Neuron (in vitro differentiated cells): ENCODE results near the gene TEX2.

Experiments
- H2AFZ ChIP-seq: one replicate; pipeline ENCODE4 v1.6.1; 2013; ENCODE audit warnings: low read depth, mild to moderate bottlenecking, inconsistent platforms, low read length, moderate library complexity
- H3K27me3 ChIP-seq: one replicate; pipeline ENCODE4 v1.6.1; 2013; ENCODE audit warnings: low read length; ENCODE audit not compliant: insufficient read depth
- H3K36me3 ChIP-seq: one replicate; pipeline ENCODE4 v1.6.1; 2013; ENCODE audit warnings: low read length; ENCODE audit not compliant: insufficient read depth
- H3K4me1 ChIP-seq: one replicate; pipeline ENCODE4 v1.6.1; 2013; ENCODE audit warnings: low read length; ENCODE audit not compliant: insufficient read depth
- H3K4me3 ChIP-seq: 2 replicates; pipeline ENCODE4 v1.5.1; 2013; ENCODE audit warnings: mild to moderate bottlenecking, low read length, moderate library complexity
- H3K9me3 ChIP-seq: one replicate; pipeline ENCODE4 v1.6.1; 2013; ENCODE audit warnings: low read length

The TEX2 gene

DNA sequence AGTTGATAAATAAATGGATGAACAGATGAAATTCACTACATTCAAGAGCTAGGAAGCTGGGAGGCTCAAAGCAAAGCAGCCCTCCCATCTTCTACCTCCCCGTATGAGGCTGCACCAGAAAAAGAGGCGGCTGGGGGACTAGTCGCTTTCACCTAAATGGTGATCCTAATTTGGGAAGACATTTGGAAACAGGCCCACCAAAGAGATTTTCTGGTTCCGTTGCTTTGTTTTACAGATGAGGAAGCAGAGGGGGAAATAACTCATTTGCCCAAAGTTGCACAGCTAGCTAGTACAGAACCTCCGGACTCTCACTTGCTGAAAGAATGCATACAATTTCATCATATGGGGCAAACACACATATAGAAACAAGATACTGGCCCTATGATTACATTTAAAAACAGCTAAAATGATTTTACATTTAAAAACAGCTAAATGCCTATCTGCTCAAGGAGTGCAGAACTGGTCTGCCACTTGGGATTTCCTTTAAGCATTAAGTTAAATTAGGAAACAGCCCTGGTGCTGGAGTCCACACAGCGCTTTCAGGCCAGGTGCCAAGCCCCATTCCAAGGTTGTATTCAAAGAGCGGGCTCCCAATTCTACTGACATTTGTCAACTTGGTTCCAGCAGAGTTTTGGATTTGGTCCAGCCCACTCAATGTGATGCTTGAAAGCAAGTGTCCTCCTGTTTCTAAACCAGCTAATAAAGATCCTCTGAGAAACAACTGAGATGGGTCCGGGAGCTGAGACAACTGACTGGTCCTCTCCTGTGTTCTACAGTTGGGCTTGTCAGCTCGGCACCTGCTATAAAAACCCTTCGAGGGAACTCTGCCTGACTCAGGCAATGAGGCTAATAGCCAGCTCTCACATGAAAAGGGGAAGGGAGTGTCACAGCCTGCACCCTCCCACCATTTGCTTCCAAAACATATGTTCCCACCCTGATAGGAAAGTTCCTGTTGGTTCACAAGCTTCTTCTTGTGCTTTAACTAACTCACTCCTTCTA, 144.8 kb downstream of the TEX2 start:
- no peaks in the 10 kb centered on the region for H3K27me3 ChIP-seq
- no peak overlapping the region for H3K4me3 ChIP-seq
- H3K4me1 ChIP-seq = peaks cover 16% of the 10 kb centered on the region
- H2AFZ ChIP-seq = no peak overlapping the region
- no peaks in the 10 kb centered on the region for H3K9me3 ChIP-seq
- H3K36me3 ChIP-seq = no peaks in the 10 kb centered on the region

DNA sequence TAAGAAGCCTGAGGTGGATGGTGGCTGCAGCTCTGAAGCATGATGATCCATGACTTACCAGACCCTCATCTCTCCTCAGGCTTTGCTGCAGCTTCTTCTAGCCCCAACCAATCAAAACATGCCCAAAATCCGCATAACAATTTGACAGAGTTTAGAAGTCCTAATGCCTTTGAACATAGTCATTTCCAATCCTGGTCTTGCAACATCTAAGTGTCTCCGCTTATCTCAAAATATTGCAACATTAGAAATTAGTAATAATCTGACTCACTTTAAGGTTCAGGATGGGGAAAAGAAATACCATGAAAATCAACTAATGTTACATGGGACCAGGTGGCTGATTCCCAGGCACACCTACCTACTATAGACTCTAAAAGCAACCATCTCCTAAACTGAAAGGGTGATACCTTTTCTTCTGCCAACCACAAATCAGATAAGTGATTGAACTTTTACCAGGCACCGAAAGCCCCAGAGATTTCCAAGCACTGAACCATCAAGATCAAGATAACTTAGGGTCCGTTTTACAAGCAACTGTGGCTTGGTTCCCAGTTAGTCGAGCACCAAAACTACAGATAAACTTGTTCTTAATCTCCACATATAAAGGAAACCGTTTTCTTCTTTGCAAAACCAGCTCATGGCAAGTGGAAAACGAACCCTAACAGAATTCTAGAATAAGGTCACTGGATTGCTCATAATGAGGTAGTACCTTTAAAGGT, 147.1 kb downstream of the TEX2 start:
- no peak overlapping the region for H2AFZ ChIP-seq
- H3K36me3 ChIP-seq = no peaks in the 10 kb centered on the region
- no peaks in the 10 kb centered on the region for H3K9me3 ChIP-seq
- no peak overlapping the region for H3K4me3 ChIP-seq
- no peaks in the 10 kb centered on the region for H3K27me3 ChIP-seq
- H3K4me1 ChIP-seq = peaks cover 13% of the 10 kb centered on the region

DNA sequence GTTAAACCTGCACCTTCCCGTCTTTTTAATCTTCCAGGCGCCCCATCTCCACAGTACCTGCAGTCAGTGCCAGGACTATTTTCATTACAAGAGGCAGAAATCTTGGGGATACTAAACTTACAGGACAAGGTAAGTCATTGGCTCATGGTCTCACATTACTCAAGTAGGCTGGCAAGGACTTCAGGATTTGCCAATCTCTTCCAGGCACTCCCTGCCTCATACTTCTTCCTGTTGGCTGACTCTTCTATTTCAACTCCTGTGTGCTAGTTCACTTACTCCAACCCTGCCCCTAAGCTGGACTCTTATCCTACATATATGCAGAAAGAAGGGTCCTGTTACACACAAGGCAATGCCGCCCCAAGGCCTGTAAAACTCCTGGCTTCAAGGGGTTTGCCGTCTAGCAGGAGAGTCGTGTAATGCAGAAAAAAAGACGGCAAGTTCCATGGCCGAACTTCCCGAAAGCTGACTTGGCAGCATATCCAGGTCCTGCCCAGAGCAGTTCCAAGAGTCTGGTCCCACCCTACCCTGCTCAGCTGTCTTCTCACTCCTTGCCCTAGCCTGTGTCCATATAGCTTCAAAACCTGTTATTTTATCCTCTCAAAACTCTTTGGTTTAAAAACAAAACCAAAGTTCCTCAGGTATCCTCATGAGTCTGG, 147.9 kb downstream of the TEX2 start:
- Histone ChIP-seq H3K36me3 (no peaks in the 10 kb centered on the region), H3K4me3 (no peak overlapping the region), H3K27me3 (no peaks in the 10 kb centered on the region), H2AFZ (no peak overlapping the region), H3K4me1 (peaks cover 13% of the 10 kb centered on the region), H3K9me3 (no peaks in the 10 kb centered on the region)

DNA sequence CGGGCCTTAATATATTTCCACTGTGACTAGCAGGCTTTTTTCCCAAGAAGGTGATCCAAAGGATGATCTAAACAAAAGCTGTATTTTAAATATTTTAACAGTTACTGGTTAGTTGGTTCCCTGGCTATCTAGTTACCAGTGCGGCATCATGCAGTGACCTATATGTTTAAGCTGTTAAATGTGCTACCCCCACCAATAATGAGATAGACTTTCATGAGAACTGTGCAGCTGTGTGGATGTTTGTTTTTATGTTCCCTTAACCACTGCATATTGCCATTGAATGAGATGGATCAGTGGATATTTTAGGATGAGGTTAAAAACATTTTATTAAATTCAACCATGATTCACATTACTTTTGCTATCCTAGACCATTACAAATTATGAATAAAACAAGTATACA, 150.1 kb downstream of the TEX2 start:
- Histone ChIP-seq H3K9me3 (no peaks in the 10 kb centered on the region), H3K4me1 (peaks cover 11% of the 10 kb centered on the region), H2AFZ (no peak overlapping the region), H3K27me3 (no peaks in the 10 kb centered on the region), H3K36me3 (no peaks in the 10 kb centered on the region), H3K4me3 (no peak overlapping the region)

DNA sequence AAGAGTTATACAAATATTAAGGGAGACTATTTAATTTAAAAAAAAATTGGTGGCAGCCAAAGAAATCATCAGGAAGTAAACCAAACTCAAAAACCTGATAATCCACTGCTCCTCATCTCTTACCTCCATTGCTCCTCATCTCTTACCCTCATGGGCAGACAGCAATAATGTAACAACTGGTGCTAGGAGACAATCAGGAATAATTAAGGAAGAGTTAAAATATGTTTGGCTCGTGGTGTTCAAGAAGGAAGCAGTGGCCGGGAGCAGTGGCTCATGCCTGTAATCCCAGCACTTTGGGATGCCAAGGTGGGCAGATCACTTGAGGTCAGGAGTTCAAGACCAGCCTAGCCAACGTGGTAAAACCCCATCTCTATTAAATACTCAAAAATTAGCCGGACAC, 151.2 kb downstream of the TEX2 start:
- Histone ChIP-seq H3K4me1 (peaks cover 11% of the 10 kb centered on the region), H2AFZ (no peak overlapping the region), H3K27me3 (no peaks in the 10 kb centered on the region), H3K4me3 (no peak overlapping the region), H3K9me3 (no peaks in the 10 kb centered on the region), H3K36me3 (no peaks in the 10 kb centered on the region)

DNA sequence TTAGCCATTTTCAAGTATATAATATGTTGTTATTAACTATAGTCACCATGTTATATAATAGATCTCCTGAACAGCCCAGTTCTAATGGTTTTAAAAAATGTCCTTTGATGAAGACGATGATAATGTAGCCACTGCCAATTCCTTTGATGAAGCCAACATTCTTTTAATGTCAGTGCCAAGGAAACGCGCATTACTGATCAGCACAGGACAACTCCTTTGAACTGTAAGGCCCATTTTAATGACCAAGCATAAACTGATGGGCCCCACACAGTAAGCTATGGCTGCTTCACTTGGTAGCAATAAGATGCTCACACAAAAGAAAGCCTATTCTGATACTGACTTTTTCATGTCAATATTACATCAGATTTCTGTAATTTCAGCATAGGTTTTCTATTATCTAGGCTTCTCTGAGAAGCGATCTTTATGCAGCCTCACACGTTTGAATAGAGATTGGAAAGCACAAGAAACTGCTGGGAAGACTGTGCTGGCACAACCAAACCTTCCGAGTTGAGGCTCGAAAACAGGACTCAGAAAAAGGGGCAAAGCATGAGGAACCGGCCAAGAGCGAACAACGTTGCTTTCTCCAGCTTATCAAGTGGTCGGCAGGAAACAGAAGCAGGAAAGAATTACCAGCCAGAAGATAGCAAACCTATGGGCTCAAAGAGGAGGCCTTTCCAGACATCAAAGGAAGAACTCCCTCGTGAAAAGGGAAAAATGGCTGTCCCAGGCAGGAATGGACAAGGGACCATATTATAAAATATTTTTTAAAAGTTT, 152.5 kb downstream of the TEX2 start:
- peaks cover 11% of the 10 kb centered on the region for H3K4me1 ChIP-seq
- no peaks in the 10 kb centered on the region for H3K9me3 ChIP-seq
- H3K36me3 ChIP-seq = no peaks in the 10 kb centered on the region
- no peak overlapping the region for H2AFZ ChIP-seq
- no peaks in the 10 kb centered on the region for H3K27me3 ChIP-seq
- H3K4me3 ChIP-seq = no peak overlapping the region

DNA sequence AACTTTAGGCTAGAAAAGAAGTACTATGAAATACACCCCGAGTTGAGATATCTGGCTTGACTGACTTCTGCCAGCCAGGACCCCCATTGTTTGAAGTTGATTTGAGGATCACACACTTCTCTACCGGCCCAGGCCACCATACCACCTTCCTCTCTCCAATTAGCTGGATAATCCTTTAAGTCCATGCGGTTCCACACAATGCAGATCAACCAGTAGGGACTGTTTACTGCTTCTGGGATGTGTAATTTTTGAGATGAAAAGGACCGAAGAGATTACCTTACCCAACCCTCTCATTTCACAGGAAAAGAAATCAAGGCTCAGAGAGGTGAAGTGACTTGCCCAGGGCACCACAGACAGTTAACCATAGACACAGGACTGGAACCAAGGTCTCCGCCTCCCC, 153.7 kb downstream of the TEX2 start:
- H3K27me3 ChIP-seq = no peaks in the 10 kb centered on the region
- no peaks in the 10 kb centered on the region for H3K9me3 ChIP-seq
- no peak overlapping the region for H3K4me3 ChIP-seq
- H3K36me3 ChIP-seq = no peaks in the 10 kb centered on the region
- H2AFZ ChIP-seq = no peak overlapping the region
- peaks cover 11% of the 10 kb centered on the region for H3K4me1 ChIP-seq

DNA sequence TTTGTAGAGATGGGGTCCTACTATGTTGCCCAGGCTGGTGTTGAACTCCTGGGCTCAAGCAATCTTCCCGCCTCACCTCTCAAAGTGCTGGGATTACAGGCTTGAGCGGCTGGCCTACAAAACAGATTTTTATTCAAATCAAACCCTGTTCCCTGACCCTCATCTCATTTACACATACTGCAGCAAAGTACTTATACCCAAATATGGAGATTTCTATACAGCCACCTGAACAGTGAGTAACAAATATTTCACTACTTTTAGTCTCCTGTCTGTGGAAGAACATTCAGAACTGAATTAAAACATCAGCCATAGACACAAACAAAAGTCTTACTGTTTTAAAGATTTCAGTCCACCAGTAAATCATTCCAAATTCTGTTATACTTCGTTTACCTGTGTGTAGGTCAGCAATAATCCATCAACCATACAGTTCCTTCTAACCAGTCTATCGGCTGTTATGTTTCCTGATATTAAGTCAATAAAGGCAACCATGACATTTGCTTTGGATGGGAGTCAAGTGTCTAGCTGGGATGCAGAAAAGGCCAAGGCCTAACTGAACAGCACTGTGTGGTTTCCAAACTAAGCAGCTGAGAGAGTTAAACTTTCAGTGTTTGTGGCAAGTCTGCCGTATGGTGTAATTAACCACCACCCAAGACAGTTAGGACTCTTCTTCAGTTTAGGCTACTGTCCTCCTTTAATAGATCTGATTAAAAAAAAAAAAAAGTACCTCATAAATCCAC, 155.4 kb downstream of the TEX2 start:
- Histone ChIP-seq H3K9me3 (no peaks in the 10 kb centered on the region), H3K36me3 (no peaks in the 10 kb centered on the region), H2AFZ (no peak overlapping the region), H3K4me1 (peaks cover 11% of the 10 kb centered on the region), H3K27me3 (no peaks in the 10 kb centered on the region), H3K4me3 (no peak overlapping the region)

DNA sequence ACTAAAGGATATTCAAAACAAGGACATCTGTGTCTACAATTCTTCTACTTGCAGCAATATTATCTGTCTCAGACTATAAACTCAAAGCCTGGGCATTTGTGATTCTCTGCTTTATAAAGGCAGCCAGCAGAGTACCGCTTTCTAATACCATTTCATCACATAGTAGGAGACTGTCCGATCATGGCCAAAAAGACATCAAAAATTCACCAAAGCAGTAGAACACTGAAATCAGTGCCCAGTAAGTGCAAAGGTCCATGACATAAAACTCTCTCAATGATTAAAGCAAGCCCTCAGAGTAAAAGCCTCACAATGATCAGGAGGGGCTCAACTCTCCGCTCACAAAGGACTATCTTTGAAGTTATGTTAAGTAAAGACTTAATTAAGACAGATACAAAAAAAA, 156.1 kb downstream of the TEX2 start:
- H3K9me3 ChIP-seq = no peaks in the 10 kb centered on the region
- no peaks in the 10 kb centered on the region for H3K36me3 ChIP-seq
- H3K27me3 ChIP-seq = no peaks in the 10 kb centered on the region
- H3K4me1 ChIP-seq = peaks cover 11% of the 10 kb centered on the region
- no peak overlapping the region for H2AFZ ChIP-seq
- no peak overlapping the region for H3K4me3 ChIP-seq

DNA sequence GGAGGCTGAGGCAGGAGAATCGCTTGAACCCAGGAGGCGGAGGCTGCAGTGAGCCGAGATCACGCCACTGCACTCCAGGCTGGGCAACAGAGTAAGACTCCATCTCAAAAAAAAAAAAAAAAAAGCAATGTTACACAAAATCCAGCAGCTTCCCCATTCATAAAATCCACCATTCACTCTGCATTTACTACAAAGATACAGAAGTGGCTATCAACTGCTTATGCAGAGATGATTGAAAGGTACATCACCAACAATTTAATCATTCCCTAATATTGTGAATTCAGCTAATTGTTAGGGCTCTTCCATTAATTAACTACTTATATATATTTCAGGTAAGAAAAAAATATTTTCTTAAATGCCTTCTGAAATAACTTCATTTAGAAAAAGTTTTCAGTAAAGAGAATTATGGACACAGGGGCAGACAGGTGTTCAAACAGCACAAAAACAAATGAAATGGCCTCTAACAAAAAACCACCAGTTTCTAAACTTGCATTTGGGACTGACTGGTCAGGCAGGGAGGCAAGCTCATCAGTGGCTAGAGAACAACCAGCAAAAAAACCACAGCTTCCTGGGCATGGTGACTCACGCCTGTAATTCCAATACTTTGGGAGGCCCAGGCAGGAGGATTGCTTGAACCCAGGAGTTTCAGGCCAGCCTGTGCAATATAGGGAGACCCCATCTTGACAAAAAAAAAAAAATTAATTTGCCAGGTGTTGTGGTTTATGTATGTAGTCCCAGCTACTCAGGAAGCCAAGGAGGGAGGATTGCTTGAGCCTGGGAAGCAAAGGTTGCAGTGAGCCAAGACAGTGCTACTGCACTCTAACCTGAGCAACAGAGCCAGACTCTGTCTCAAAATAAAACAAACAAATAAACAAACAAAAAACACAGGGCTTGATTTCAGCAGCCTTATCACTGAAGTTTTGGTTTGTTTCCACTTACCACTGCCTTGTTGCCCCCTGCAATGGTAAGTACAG, 159.4 kb downstream of the TEX2 start:
- no peaks in the 10 kb centered on the region for H3K27me3 ChIP-seq
- no peaks in the 10 kb centered on the region for H3K36me3 ChIP-seq
- no peak overlapping the region for H3K4me3 ChIP-seq
- H3K9me3 ChIP-seq = no peaks in the 10 kb centered on the region
- H2AFZ ChIP-seq = no peak overlapping the region
- peaks cover 5% of the 10 kb centered on the region for H3K4me1 ChIP-seq

DNA sequence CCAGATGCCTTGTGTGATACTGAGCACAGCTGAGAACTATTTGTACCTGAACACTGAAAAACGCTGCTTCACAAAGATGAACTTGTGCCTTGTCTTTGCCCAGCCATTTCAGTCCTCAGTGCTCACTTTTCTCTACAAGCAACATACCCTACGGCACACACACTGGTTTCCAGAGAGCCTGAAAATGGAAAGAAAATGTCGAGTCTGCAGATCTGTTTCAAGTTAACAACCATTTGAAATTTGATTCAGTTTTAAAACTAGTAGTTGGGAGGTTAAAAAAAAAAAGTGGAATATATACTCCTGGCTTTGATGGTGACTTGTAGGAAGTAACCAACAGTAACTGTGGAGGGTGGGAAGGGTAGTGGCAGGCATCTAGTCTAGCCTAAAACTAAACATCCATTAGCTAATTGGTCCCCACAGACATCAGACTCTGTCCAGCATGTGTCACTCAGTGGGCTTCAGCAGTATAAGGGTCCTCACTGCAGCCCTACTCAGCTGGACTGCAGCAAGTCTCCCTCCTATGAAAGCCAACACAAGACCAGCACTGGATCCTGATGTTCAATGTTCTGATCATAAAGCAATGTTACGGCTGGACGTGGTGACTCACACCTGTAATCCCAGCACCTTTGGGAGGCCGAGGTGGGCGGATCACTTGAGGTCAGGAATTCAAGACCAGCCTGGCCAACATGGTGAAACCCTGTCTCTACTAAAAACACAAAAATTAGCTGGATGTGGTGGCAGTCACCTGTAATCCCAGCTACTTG, 160.3 kb downstream of the TEX2 start:
- Histone ChIP-seq H2AFZ (no peak overlapping the region), H3K36me3 (no peaks in the 10 kb centered on the region), H3K4me1 (peaks cover 5% of the 10 kb centered on the region)

More for the DNA sequence above, 160.3 kb downstream of the TEX2 start:
- Histone ChIP-seq H3K4me3 (no peak overlapping the region), H3K27me3 (no peaks in the 10 kb centered on the region), H3K9me3 (no peaks in the 10 kb centered on the region)
